Natural killer cell (primary cell): ENCODE data around the gene FMNL3. TPM values are rescaled to one million over a fixed set of nuclear protein-coding genes. Genes with fewer than 3 reads are reported as not detected.

Experiments used
- ATAC-seq, 3 donors: fragments of 150-1000 bp in 2 of 3; fragments of 200-7000 bp in 1 of 3; cut with Tn5 transposase; 1 replicate in 1 of 3; 2 replicates in 2 of 3; pipeline ENCODE4 v1.10.0; 2021; ENCODE audit warnings: mild to moderate bottlenecking in 2 of 3, moderate library complexity in 2 of 3
- DNase-seq, 2 donors: peaks; one replicate each; pipeline versions ENCODE4 v3.0.0 to v3.0.0-alpha.2; 2013 to 2021; ENCODE audit warnings: mixed read lengths in 1 of 2
- H3K27ac ChIP-seq: one replicate; pipeline ENCODE4 v1.5.1; 2013; ENCODE audit warnings: mild to moderate bottlenecking, low read length
- H3K27me3 ChIP-seq: one replicate; pipeline ENCODE4 v1.6.1; 2013; ENCODE audit warnings: low read length; ENCODE audit not compliant: control insufficient read depth, insufficient read depth
- H3K36me3 ChIP-seq: one replicate; pipeline ENCODE4 v1.6.1; 2013; ENCODE audit warnings: low read length; ENCODE audit not compliant: control insufficient read depth, insufficient read depth
- H3K4me1 ChIP-seq: one replicate; pipeline ENCODE4 v1.6.1; 2013; ENCODE audit warnings: low read length; ENCODE audit not compliant: control insufficient read depth, insufficient read depth
- H3K4me3 ChIP-seq: one replicate; pipeline ENCODE4 v1.5.1; 2013; ENCODE audit warnings: low read length
- H3K9me3 ChIP-seq: one replicate; pipeline ENCODE4 v1.6.1; 2013; ENCODE audit warnings: low read length; ENCODE audit not compliant: control insufficient read depth, insufficient read depth
- H3K27ac Mint-ChIP-seq, 2 donors: one replicate each; pipeline ENCODE4 v1.8.0; 2022; ENCODE audit warnings: mild to moderate bottlenecking in 2 of 2, mixed read lengths in 2 of 2, moderate library complexity in 1 of 2
- H3K27me3 Mint-ChIP-seq, 2 donors: one replicate each; pipeline ENCODE4 v1.8.0; 2022; ENCODE audit warnings: low read depth in 2 of 2, mixed read lengths in 2 of 2
- H3K36me3 Mint-ChIP-seq: one replicate; pipeline ENCODE4 v1.8.0; 2022; ENCODE audit warnings: mixed read lengths
- H3K4me1 Mint-ChIP-seq, 2 donors: one replicate each; pipeline ENCODE4 v1.8.0; 2022; ENCODE audit warnings: mixed read lengths in 2 of 2
- H3K4me3 Mint-ChIP-seq: one replicate; pipeline ENCODE4 v1.8.0; 2022; ENCODE audit warnings: mild to moderate bottlenecking, moderate library complexity, mixed read lengths
- H3K9me3 Mint-ChIP-seq, 2 donors: one replicate each; pipeline ENCODE4 v1.8.0; 2022; ENCODE audit warnings: mixed read lengths in 2 of 2
- WGBS: methylation state at CpG from one replicate; pipeline ENCODE4 v1.1.7; 2013; ENCODE audit warnings: missing lambda C conversion rate; ENCODE audit not compliant: insufficient coverage; 5-methylcytosine and 5-hydroxymethylcytosine counted together
- intact Hi-C: fragments of 100-400 bp; cut with micrococcal nuclease; formaldehyde crosslinking; loops from one replicate; pipeline ENCODE4 v1.14.2; 2022
- total RNA-seq, 4 donors: library from RNA; stranded (reverse); fragments of 120-200 nt in 1 of 4; gene quantifications; one replicate each; pipeline versions ENCODE4 v1.2.3 to v1.2.4, GENCODE V29; 2013 to 2022
- TF ChIP-seq, protein P1 (sequence below): fragments of 200-600 bp; IDR thresholded peaks from one replicate; pipeline ENCODE4 v1.8.0; 2022; ENCODE audit warnings: antibody characterized with exemption

FMNL3 gene
- total RNA-seq, 3 donors from 2014 or later (not counting 1 experiment from before 2014, with no cell fraction given), result 54.2 to 82.6 (median 58.7) TPM

- Histone ChIP-seq H3K4me1 (no peaks in the 10 kb centered on the region), H3K27ac (no peak overlapping the region), H3K9me3 (no peaks in the 10 kb centered on the region), H3K36me3 (no peaks in the 10 kb centered on the region), H3K27me3 (no peaks in the 10 kb centered on the region), H3K4me3 (no peak overlapping the region)
- ATAC-seq (no peak), DNase-seq (no peak)
- 31% methylated on average over 5 of the region's 5 CpGs for WGBS
- Mint-ChIP-seq H3K9me3 (no peaks in the 10 kb centered on the region), H3K4me3 (no peak overlapping the region), H3K36me3 (no peaks in the 10 kb centered on the region), H3K27me3 (peaks cover 0 to 7% of the 10 kb centered on the region in 2 donors), H3K4me1 (no peaks in the 10 kb centered on the region), H3K27ac (no peak overlapping the region)
- intact Hi-C loops, result no loop called here
- TF ChIP-seq, protein P1, sequence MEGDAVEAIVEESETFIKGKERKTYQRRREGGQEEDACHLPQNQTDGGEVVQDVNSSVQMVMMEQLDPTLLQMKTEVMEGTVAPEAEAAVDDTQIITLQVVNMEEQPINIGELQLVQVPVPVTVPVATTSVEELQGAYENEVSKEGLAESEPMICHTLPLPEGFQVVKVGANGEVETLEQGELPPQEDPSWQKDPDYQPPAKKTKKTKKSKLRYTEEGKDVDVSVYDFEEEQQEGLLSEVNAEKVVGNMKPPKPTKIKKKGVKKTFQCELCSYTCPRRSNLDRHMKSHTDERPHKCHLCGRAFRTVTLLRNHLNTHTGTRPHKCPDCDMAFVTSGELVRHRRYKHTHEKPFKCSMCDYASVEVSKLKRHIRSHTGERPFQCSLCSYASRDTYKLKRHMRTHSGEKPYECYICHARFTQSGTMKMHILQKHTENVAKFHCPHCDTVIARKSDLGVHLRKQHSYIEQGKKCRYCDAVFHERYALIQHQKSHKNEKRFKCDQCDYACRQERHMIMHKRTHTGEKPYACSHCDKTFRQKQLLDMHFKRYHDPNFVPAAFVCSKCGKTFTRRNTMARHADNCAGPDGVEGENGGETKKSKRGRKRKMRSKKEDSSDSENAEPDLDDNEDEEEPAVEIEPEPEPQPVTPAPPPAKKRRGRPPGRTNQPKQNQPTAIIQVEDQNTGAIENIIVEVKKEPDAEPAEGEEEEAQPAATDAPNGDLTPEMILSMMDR, result no peak
Measured at GRCh38 chr12:49604856-49605255, 102.3 kb downstream of the FMNL3 start.

GRCh38 chr12:49603721-49604120 is 103.5 kb downstream of the FMNL3 start:
- Mint-ChIP-seq H3K36me3 (no peaks in the 10 kb centered on the region), H3K4me3 (no peak overlapping the region), H3K27ac (no peak overlapping the region), H3K27me3 (peaks cover 0 to 7% of the 10 kb centered on the region in 2 donors), H3K4me1 (no peaks in the 10 kb centered on the region), H3K9me3 (no peaks in the 10 kb centered on the region)
- no peaks in the 10 kb centered on the region for H3K27me3 ChIP-seq
- no peak overlapping the region for H3K4me3 ChIP-seq
- no peaks in the 10 kb centered on the region for H3K4me1 ChIP-seq
- H3K36me3 ChIP-seq, result no peaks in the 10 kb centered on the region
- H3K27ac ChIP-seq, result no peak overlapping the region
- no peaks in the 10 kb centered on the region for H3K9me3 ChIP-seq
- ATAC-seq (no peak), DNase-seq (no peak)
- intact Hi-C loops, result no loop called here
- TF ChIP-seq, protein P1, result no peak
- WGBS, result 100% methylated on average over 1 of the region's 1 CpG

- H3K9me3 Mint-ChIP-seq, result no peaks in the 10 kb centered on the region
- WGBS, result 95% methylated on average over 8 of the region's 8 CpGs
- intact Hi-C loops, result no loop called here
Measured at GRCh38 chr12:49599961-49600360, 107.2 kb downstream of the FMNL3 start.

DNA sequence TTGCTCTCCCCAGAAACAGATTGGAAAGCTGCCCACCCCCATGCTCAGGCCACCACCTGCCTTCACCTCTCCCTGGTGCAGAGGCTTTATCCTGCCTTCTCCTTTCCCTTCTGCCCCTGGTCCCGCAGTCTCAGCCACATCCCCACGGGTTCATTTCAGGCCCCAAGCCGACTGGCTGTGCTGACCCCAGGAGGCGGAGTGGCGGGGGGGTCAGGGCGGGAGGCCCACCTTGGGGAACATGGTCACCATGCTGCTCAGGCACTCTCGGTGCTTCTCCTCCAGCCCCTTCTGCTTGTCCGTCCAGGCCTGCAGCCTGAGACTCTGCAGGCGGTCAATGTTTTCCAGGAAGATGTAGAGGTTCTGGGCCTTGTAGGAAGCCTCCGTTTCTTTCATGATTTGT is 108.7 kb downstream of the FMNL3 start:
- Histone ChIP-seq H3K27me3 (no peaks in the 10 kb centered on the region), H3K4me3 (no peak overlapping the region), H3K4me1 (no peaks in the 10 kb centered on the region), H3K27ac (no peak overlapping the region), H3K9me3 (no peaks in the 10 kb centered on the region), H3K36me3 (no peaks in the 10 kb centered on the region)
- no peak overlapping the region for H3K4me3 Mint-ChIP-seq
- H3K4me1 Mint-ChIP-seq, result no peaks in the 10 kb centered on the region
- H3K27me3 Mint-ChIP-seq, result no peaks in the 10 kb centered on the region
- TF ChIP-seq, protein P1, result no peak
- DNase-seq, result no peak
- intact Hi-C loops, result no loop called here
- no peak for ATAC-seq
- H3K9me3 Mint-ChIP-seq, result no peaks in the 10 kb centered on the region
- H3K27ac Mint-ChIP-seq, result no peak overlapping the region
- 88% methylated on average over 10 of the region's 10 CpGs for WGBS
- no peaks in the 10 kb centered on the region for H3K36me3 Mint-ChIP-seq

More at GRCh38 chr12:49599961-49600360, 107.2 kb downstream of the FMNL3 start:
- H3K27ac Mint-ChIP-seq, result peak overlapping the region in 1 of 2 donors; percentile 19
- no peak for ATAC-seq
- DNase-seq, result no peak
- no peaks in the 10 kb centered on the region for H3K4me1 ChIP-seq
- no peak overlapping the region for H3K27ac ChIP-seq
- H3K27me3 Mint-ChIP-seq, result no peaks in the 10 kb centered on the region
- H3K4me3 ChIP-seq, result no peak overlapping the region
- no peaks in the 10 kb centered on the region for H3K4me1 Mint-ChIP-seq
- no peak overlapping the region for H3K4me3 Mint-ChIP-seq
- no peaks in the 10 kb centered on the region for H3K27me3 ChIP-seq
- no peaks in the 10 kb centered on the region for H3K36me3 ChIP-seq
- no peaks in the 10 kb centered on the region for H3K36me3 Mint-ChIP-seq
- H3K9me3 ChIP-seq, result no peaks in the 10 kb centered on the region
- TF ChIP-seq, protein P1, result no peak
